PC-3 (cell line): ENCODE results near the gene ARHGEF6.

Experiments used
- CTCF ChIP-seq: fragments of 300-600 bp; sonication (generic); conservative IDR thresholded peaks from 2 replicates; pipeline ENCODE4 v1.5.1; 2017; ENCODE audit warnings: antibody characterized with exemption, low read depth, mild to moderate bottlenecking, low read length
- EZH2 ChIP-seq: fragments of 300-600 bp; sonication (generic); IDR thresholded peaks from one replicate; pipeline ENCODE4 v1.6.1; 2017; ENCODE audit warnings: antibody characterized with exemption, mild to moderate bottlenecking, low read length; ENCODE audit not compliant: unreplicated experiment
- EZH2phosphoT487 ChIP-seq: fragments of 300-600 bp; sonication (generic); IDR thresholded peaks from 2 replicates; pipeline ENCODE4 v1.6.1; 2018; ENCODE audit warnings: mild to moderate bottlenecking, antibody characterized with exemption, low read length, borderline replicate concordance

GRCh38 chrX:136822337-136823095 is 41.8 kb upstream of the ARHGEF6 start:
- TF ChIP-seq CTCF (no peak), EZH2 (no peak), EZH2phosphoT487 (no peak)
